BJ (cell line): Measurements from ENCODE around the gene GADD45A. TPM values are rescaled to one million over a fixed set of nuclear protein-coding genes. Genes with fewer than 3 reads are reported as not detected.

Experiments
- CTCF ChIA-PET: fragments of 350-600 bp; formaldehyde crosslinking; extraction: SDS; loops from one replicate; lab custom pipeline; 2021; ENCODE audit warnings: antibody characterized with exemption, inconsistent platforms; lab: Yijun Ruan, JAX
- POLR2A ChIA-PET: fragments of 300-600 bp; sonication (Branson Sonifier 250); formaldehyde crosslinking; extraction: SDS; loops from one replicate; lab custom pipeline; 2021; ENCODE audit warnings: antibody characterized with exemption; lab: Charles Lee
- DNase-seq: peaks from one replicate; pipeline ENCODE4 v3.0.0-alpha.2; 2011; ENCODE audit warnings: low read depth
- H3K27me3 ChIP-seq: 2 replicates; pipeline ENCODE4 v1.6.0; 2011; ENCODE audit warnings: low read length; ENCODE audit not compliant: control insufficient read depth, insufficient read depth
- H3K36me3 ChIP-seq: 2 replicates; pipeline ENCODE4 v1.5.1; 2011; ENCODE audit warnings: low read length; ENCODE audit not compliant: control insufficient read depth, insufficient read depth
- H3K4me3 ChIP-seq: 2 replicates; pipeline ENCODE4 v1.5.1; 2011; ENCODE audit warnings: low read depth, mild to moderate bottlenecking, control low read depth, low read length
- CTCF ChIP-seq: IDR thresholded peaks from 2 replicates; pipeline ENCODE4 v1.5.1; 2011; ENCODE audit warnings: low read depth, mild to moderate bottlenecking, control low read depth, inconsistent platforms, low read length, moderate library complexity; ENCODE audit not compliant: insufficient read depth
- polyA plus RNA-seq: library from polyadenylated mRNA; depleted of rRNA; stranded (reverse); fragments of >200 nt; gene quantifications from 2 replicates; pipeline ENCODE4 v1.2.3, GENCODE V29; 2011

GADD45A gene
- polyA plus RNA-seq, 1 experiment, result 32.1 TPM

GRCh38 chr1:67648582-67649326 is 36.2 kb upstream of the GADD45A start:
- H3K27me3 ChIP-seq, result no peaks in the 10 kb centered on the region
- H3K36me3 ChIP-seq, result no peaks in the 10 kb centered on the region
- POLR2A ChIA-PET, result no interaction called here
- TF ChIP-seq CTCF, result no peak
- no peak for DNase-seq
- no peak overlapping the region for H3K4me3 ChIP-seq
- CTCF ChIA-PET, result no interaction called here

- POLR2A ChIA-PET, result no interaction called here
- H3K36me3 ChIP-seq, result no peaks in the 10 kb centered on the region
- CTCF ChIA-PET, result no interaction called here
- no peak for DNase-seq
- no peaks in the 10 kb centered on the region for H3K27me3 ChIP-seq
- TF ChIP-seq CTCF, result no peak
- H3K4me3 ChIP-seq, result no peak overlapping the region
These were observed 34.9 kb upstream of the GADD45A start for GRCh38 chr1:67650061-67650460.

- Histone ChIP-seq H3K4me3 (no peak overlapping the region), H3K36me3 (no peaks in the 10 kb centered on the region), H3K27me3 (no peaks in the 10 kb centered on the region)
- TF ChIP-seq CTCF, result no peak
- ChIA-PET CTCF (interaction anchor here (0.8 kb wide), 1 partner anchor 20 kb away, joined by 3 read pairs; no protein-coding TSS in a partner anchor), POLR2A (no interaction called here)
- DNase-seq, result no peak
These were observed 34.0 kb upstream of the GADD45A start for GRCh38 chr1:67651031-67651430.

GRCh38 chr1:67652800-67653199 is 32.2 kb upstream of the GADD45A start:
- Histone ChIP-seq H3K27me3 (no peaks in the 10 kb centered on the region), H3K4me3 (no peak overlapping the region), H3K36me3 (no peaks in the 10 kb centered on the region)
- TF ChIP-seq CTCF, result no peak
- CTCF ChIA-PET, result interaction anchor here (1.6 kb wide), 1 partner anchor 8 kb away, joined by 3 read pairs; no protein-coding TSS in a partner anchor
- DNase-seq, result peak; percentile 39
- POLR2A ChIA-PET, result no interaction called here

- no peaks in the 10 kb centered on the region for H3K36me3 ChIP-seq
- DNase-seq, result no peak
- no peaks in the 10 kb centered on the region for H3K27me3 ChIP-seq
- TF ChIP-seq CTCF, result no peak
- H3K4me3 ChIP-seq, result no peak overlapping the region
- ChIA-PET CTCF (interaction anchor here (1.6 kb wide), 1 partner anchor 9 kb away, joined by 3 read pairs; no protein-coding TSS in a partner anchor), POLR2A (no interaction called here)
These were observed 31.7 kb upstream of the GADD45A start for GRCh38 chr1:67653304-67653703.
